K562 (cell line): ENCODE data around the gene ZDHHC18. TPM values are rescaled to one million over a fixed set of nuclear protein-coding genes. Genes with fewer than 3 reads are reported as not detected.
A peak's percentile ranks its signal among the peaks of the same experiment; 100 is the strongest.

Experiments
- CTCFL ChIP-seq: IDR thresholded peaks from 2 replicates; pipeline ENCODE4 v1.6.1; 2011; ENCODE audit warnings: borderline replicate concordance, low read depth, mild to moderate bottlenecking, moderate library complexity, low read length; ENCODE audit not compliant: insufficient read depth, poor library complexity, severe bottlenecking
- E2F1 ChIP-seq: sonication (generic); formaldehyde crosslinking; IDR thresholded peaks from 2 replicates; pipeline ENCODE4 v1.8.1; 2023; ENCODE audit warnings: mild to moderate bottlenecking, missing genetic modification reagents, moderate library complexity
- KDM1A ChIP-seq, 2 experiments: fragments of 450-650 bp; IDR thresholded peaks; 2 replicates each; pipeline ENCODE4 v1.6.1; 2016; ENCODE audit warnings: mild to moderate bottlenecking in 2 of 2
- MED1 ChIP-seq: sonication (generic); formaldehyde crosslinking; IDR thresholded peaks from 2 replicates; pipeline ENCODE4 v1.8.1; 2023; ENCODE audit warnings: missing genetic modification reagents, borderline replicate concordance
- PHF21A ChIP-seq: fragments of 450-650 bp; IDR thresholded peaks from 2 replicates; pipeline ENCODE4 v1.6.1; 2017; ENCODE audit warnings: low read depth, borderline replicate concordance
- ZBTB40 ChIP-seq, 2 experiments: fragments of 450-650 bp in 1 of 2; sonication (generic) in 1 of 2; formaldehyde crosslinking in 1 of 2; IDR thresholded peaks; 2 replicates each; pipeline versions ENCODE4 v1.7.1 to v1.9.0; 2016 to 2022; ENCODE audit warnings: inconsistent platforms in 1 of 2, mild to moderate bottlenecking in 1 of 2, missing genetic modification reagents in 1 of 2
- ZC3H11A ChIP-seq: IDR thresholded peaks from 2 replicates; pipeline ENCODE4 v1.6.1; 2012; ENCODE audit warnings: low read depth, low read length, improper control_type of control experiment
- ZKSCAN8 ChIP-seq: fragments of 200-800 bp; sonication (Bioruptor generic); IDR thresholded peaks from 2 replicates; pipeline ENCODE4 v1.6.1; 2016; ENCODE audit warnings: missing genetic modification characterization, missing compliant biosample characterization
- ZNF175 ChIP-seq: fragments of 200-800 bp; sonication (Bioruptor generic); IDR thresholded peaks from 2 replicates; pipeline ENCODE4 v1.6.1; 2016; ENCODE audit warnings: low read depth, mild to moderate bottlenecking, missing genetic modification characterization, missing compliant biosample characterization
- ZNF561 ChIP-seq: fragments of 450-650 bp; formaldehyde crosslinking; conservative IDR thresholded peaks from 2 replicates; pipeline ENCODE4 v1.4.0; 2020; ENCODE audit warnings: mild to moderate bottlenecking, moderate library complexity
- ZNF77 ChIP-seq: fragments of 250-450 bp; sonication (Bioruptor Pico); IDR thresholded peaks from 2 replicates; pipeline ENCODE4 v1.5.0; 2020
- ZSCAN32 ChIP-seq: fragments of 450-650 bp; formaldehyde crosslinking; IDR thresholded peaks from 2 replicates; pipeline ENCODE4 v1.4.0; 2020; ENCODE audit warnings: mild to moderate bottlenecking, moderate library complexity
- polyA plus RNA-seq, 8 experiments: library from polyadenylated mRNA; depleted of rRNA in 4 of 8; stranded (reverse) in 5 of 8; unstranded in 3 of 8; fragments of >200 nt; fragmentation: Nextera tagmentation in 2 of 8; fragmentation: Illumina TruSeq in 1 of 8; extraction: Ambion mirVana in 2 of 8; extraction: Trizol in 1 of 8; gene quantifications; 2 replicates each; pipeline versions ENCODE4 v1.2.1 to v1.2.3, GENCODE V29; 2011 to 2014; ENCODE audit warnings: inconsistent platforms in 1 of 8, missing spikeins in 1 of 8
- total RNA-seq, 7 experiments: library from RNA; depleted of rRNA in 6 of 7; stranded (reverse); fragments of >200 nt in 6 of 7; fragmentation: Illumina TruSeq in 2 of 7; extraction: Trizol in 2 of 7; gene quantifications; 2 replicates each; pipeline versions ENCODE4 v1.2.1 to v1.2.3, GENCODE V29; 2011 to 2021; ENCODE audit warnings: low replicate concordance in 1 of 7

ZDHHC18 gene
- total and polyA plus RNA-seq, 9 of the 15 experiments (the other 6 are each of a cell fraction or from before 2014, with no cell fraction given): 0.42 to 35.6 (median 15.8) TPM

GRCh38 chr1:26862781-26863684, 36.5 kb downstream of the ZDHHC18 start, which contains the start of gene SFN (continued):
- TF ChIP-seq E2F1: no peak
- TF ChIP-seq MED1 (CRISPR knock-in tag): 0 out of 2 replicates have a peak, but pooled peaks have one; percentile 37
- TF ChIP-seq ZKSCAN8 (CRISPR knock-in tag): no peak
- TF ChIP-seq KDM1A (IDR thresholded peaks at IDR 0.05): peak; percentile 75 to 80; a peak in 3 of 4 replicates
- no peak for TF ChIP-seq ZNF77 (CRISPR knock-in tag)
- no peak for TF ChIP-seq PHF21A
- TF ChIP-seq ZC3H11A: no peak
- TF ChIP-seq CTCFL: no peak
- no peak for TF ChIP-seq ZBTB40 (IDR thresholded peaks at IDR 0.05)
- no peak for TF ChIP-seq ZBTB40 (CRISPR knock-in tag; IDR thresholded peaks at IDR 0.05)
- TF ChIP-seq ZNF561: no peak
- TF ChIP-seq ZSCAN32: no peak
- no peak for TF ChIP-seq ZNF175 (CRISPR knock-in tag)
